WTC11 (cell line): Measurements from ENCODE around the gene BANK1. TPM values are rescaled to one million over a fixed set of nuclear protein-coding genes. Genes with fewer than 3 reads are reported as not detected.
A peak's percentile ranks its signal among the peaks of the same experiment; 100 is the strongest.

Experiments
- ATAC-seq: fragments of 200-7000 bp; cut with Tn5 transposase; 2 replicates; pipeline ENCODE4 v1.10.0; 2021; ENCODE audit warnings: mild to moderate bottlenecking, moderate library complexity
- CTCF ChIA-PET: fragments of 300-600 bp; sonication (Branson Sonifier 250); formaldehyde crosslinking; loops from one replicate; lab custom pipeline; 2021; ENCODE audit warnings: antibody characterized with exemption; lab: Charles Lee
- POLR2A ChIA-PET: fragments of 350-600 bp; sonication (Branson Sonifier 250); formaldehyde crosslinking; loops from one replicate; lab custom pipeline; 2021; ENCODE audit warnings: antibody characterized with exemption; lab: Charles Lee
- DNase-seq: peaks from one replicate; pipeline ENCODE4 v3.0.0; 2021; ENCODE audit warnings: low spot score
- H3K27ac Mint-ChIP-seq: 2 replicates; pipeline ENCODE4 v1.8.0; 2021; ENCODE audit warnings: mixed read lengths
- H3K27me3 Mint-ChIP-seq: 2 replicates; pipeline ENCODE4 v1.8.0; 2021; ENCODE audit warnings: low read depth, mild to moderate bottlenecking, moderate library complexity, mixed read lengths
- H3K36me3 Mint-ChIP-seq: 2 replicates; pipeline ENCODE4 v1.8.0; 2021; ENCODE audit warnings: mixed read lengths
- H3K4me1 Mint-ChIP-seq: 2 replicates; pipeline ENCODE4 v1.8.0; 2022; ENCODE audit warnings: mixed read lengths
- H3K4me3 Mint-ChIP-seq: 2 replicates; pipeline ENCODE4 v1.8.0; 2021; ENCODE audit warnings: mild to moderate bottlenecking, moderate library complexity, mixed read lengths
- H3K9me3 Mint-ChIP-seq: 2 replicates; pipeline ENCODE4 v1.8.0; 2021; ENCODE audit warnings: mixed read lengths
- ESRRA ChIP-seq: sonication (generic); formaldehyde crosslinking; IDR thresholded peaks from 2 replicates; pipeline ENCODE4 v1.8.1; 2022; ENCODE audit warnings: mild to moderate bottlenecking, missing genetic modification reagents, borderline replicate concordance
- GTF2I ChIP-seq: fragments of 250-450 bp; sonication (Bioruptor Pico); conservative IDR thresholded peaks from 2 replicates; pipeline ENCODE4 v1.4.0; 2021; ENCODE audit warnings: mild to moderate bottlenecking
- IRF2 ChIP-seq: sonication (generic); formaldehyde crosslinking; IDR thresholded peaks from 2 replicates; pipeline ENCODE4 v1.8.0; 2022; ENCODE audit warnings: low read depth, missing genetic modification reagents, borderline replicate concordance
- JUN ChIP-seq: sonication (generic); formaldehyde crosslinking; IDR thresholded peaks from 2 replicates; pipeline ENCODE4 v1.8.0; 2023; ENCODE audit warnings: mild to moderate bottlenecking, missing genetic modification reagents
- NR1H2 ChIP-seq: sonication (generic); formaldehyde crosslinking; IDR thresholded peaks from 2 replicates; pipeline ENCODE4 v1.9.0; 2021; ENCODE audit warnings: mild to moderate bottlenecking, moderate library complexity, missing genetic modification reagents
- NR3C1 ChIP-seq: sonication (generic); formaldehyde crosslinking; conservative IDR thresholded peaks from 2 replicates; pipeline ENCODE4 v1.8.1; 2023; ENCODE audit warnings: low read depth, mild to moderate bottlenecking, missing genetic modification reagents
- RELA ChIP-seq: sonication (generic); formaldehyde crosslinking; IDR thresholded peaks from 2 replicates; pipeline ENCODE4 v1.8.1; 2022; ENCODE audit warnings: missing genetic modification reagents, mild to moderate bottlenecking, borderline replicate concordance
- RORB ChIP-seq: fragments of 250-450 bp; sonication (Bioruptor Pico); IDR thresholded peaks from 2 replicates; pipeline ENCODE4 v1.9.0; 2021; ENCODE audit warnings: mild to moderate bottlenecking
- TCF7 ChIP-seq: sonication (generic); formaldehyde crosslinking; IDR thresholded peaks from 2 replicates; pipeline ENCODE4 v1.8.0; 2022; ENCODE audit warnings: mild to moderate bottlenecking, low read depth, missing genetic modification reagents, moderate library complexity
- TP53 ChIP-seq: sonication (generic); formaldehyde crosslinking; IDR thresholded peaks from 2 replicates; pipeline ENCODE4 v1.8.1; 2023; ENCODE audit warnings: mild to moderate bottlenecking, missing genetic modification reagents
- ZBTB21 ChIP-seq: sonication (generic); formaldehyde crosslinking; IDR thresholded peaks from 2 replicates; pipeline ENCODE4 v1.8.1; 2023; ENCODE audit warnings: mild to moderate bottlenecking, missing genetic modification reagents, borderline replicate concordance
- ZNF232 ChIP-seq: sonication (generic); formaldehyde crosslinking; IDR thresholded peaks from 2 replicates; pipeline ENCODE4 v1.8.0; 2022; ENCODE audit warnings: mild to moderate bottlenecking, missing genetic modification reagents
- ZNF317 ChIP-seq: sonication (generic); formaldehyde crosslinking; IDR thresholded peaks from 2 replicates; pipeline ENCODE4 v1.8.1; 2023; ENCODE audit warnings: low read depth, mild to moderate bottlenecking, moderate library complexity, missing genetic modification reagents, borderline replicate concordance
- ZNF396 ChIP-seq: fragments of 250-450 bp; sonication (Bioruptor Pico); IDR thresholded peaks from 2 replicates; pipeline ENCODE4 v1.8.0; 2021; ENCODE audit warnings: mild to moderate bottlenecking, moderate library complexity, borderline replicate concordance
- ZNF423 ChIP-seq: fragments of 250-450 bp; sonication (Bioruptor Pico); IDR thresholded peaks from 2 replicates; pipeline ENCODE4 v2.1.2; 2022; ENCODE audit warnings: mild to moderate bottlenecking, moderate library complexity
- total RNA-seq: library from RNA; stranded (reverse); gene quantifications from 3 replicates; pipeline ENCODE4 v1.2.3, GENCODE V29; 2021
- TF ChIP-seq, protein P1 (sequence below): sonication (generic); formaldehyde crosslinking; IDR thresholded peaks from 2 replicates; pipeline ENCODE4 v1.8.0; 2023; ENCODE audit warnings: mild to moderate bottlenecking, missing genetic modification reagents
- TF ChIP-seq, protein P2 (sequence below): fragments of 250-450 bp; sonication (Bioruptor Pico); IDR thresholded peaks from 2 replicates; pipeline ENCODE4 v1.9.0; 2021; ENCODE audit warnings: mild to moderate bottlenecking
- TF ChIP-seq, protein P3 (sequence below): sonication (generic); formaldehyde crosslinking; IDR thresholded peaks from 2 replicates; pipeline ENCODE4 v1.8.1; 2023; ENCODE audit warnings: mild to moderate bottlenecking, missing genetic modification reagents, borderline replicate concordance
- TF ChIP-seq, protein P4 (sequence below): sonication (generic); formaldehyde crosslinking; IDR thresholded peaks from 2 replicates; pipeline ENCODE4 v1.8.0; 2022; ENCODE audit warnings: mild to moderate bottlenecking, missing genetic modification reagents
- TF ChIP-seq, protein P5 (sequence below): sonication (generic); formaldehyde crosslinking; IDR thresholded peaks from 2 replicates; pipeline ENCODE4 v1.8.1; 2022; ENCODE audit warnings: low read depth, mild to moderate bottlenecking, moderate library complexity, missing genetic modification reagents, borderline replicate concordance
- TF ChIP-seq, protein P6 (sequence below): sonication (generic); formaldehyde crosslinking; IDR thresholded peaks from 2 replicates; pipeline ENCODE4 v1.8.1; 2023; ENCODE audit warnings: mild to moderate bottlenecking, moderate library complexity, missing genetic modification reagents
- TF ChIP-seq, protein P7 (sequence below): sonication (generic); formaldehyde crosslinking; IDR thresholded peaks from 2 replicates; pipeline ENCODE4 v1.8.1; 2022; ENCODE audit warnings: mild to moderate bottlenecking, missing genetic modification reagents, moderate library complexity, borderline replicate concordance

Gene BANK1
- total RNA-seq, 1 experiment from 2014 or later, result 0.68 TPM

DNA sequence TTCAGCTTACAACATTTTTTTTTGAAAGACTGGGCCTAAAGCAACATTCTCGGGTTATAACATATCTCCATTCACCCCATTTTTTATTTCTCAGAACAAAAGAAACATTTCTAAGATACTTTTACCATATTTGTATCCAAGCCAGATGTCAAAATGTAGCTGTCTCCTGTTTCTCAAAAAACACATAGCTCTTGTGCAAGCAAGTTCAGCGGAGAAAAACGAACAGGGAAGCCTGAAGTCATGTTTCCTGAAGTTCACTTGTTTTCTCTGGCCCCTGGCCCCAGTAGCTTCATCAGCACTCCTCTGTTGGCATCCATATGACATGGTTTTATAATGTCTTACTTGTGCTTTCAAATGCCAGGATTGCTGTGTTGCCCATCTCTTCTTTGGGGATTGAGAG is 218.2 kb downstream of the BANK1 start:
- CTCF ChIA-PET, result no interaction called here
- TF ChIP-seq TP53 (CRISPR knock-in tag) (no peak), ESRRA (CRISPR knock-in tag) (no peak), ZNF232 (CRISPR knock-in tag) (no peak), ZBTB21 (CRISPR knock-in tag) (no peak), ZNF423 (no peak), IRF2 (CRISPR knock-in tag) (no peak), RORB (CRISPR knock-in tag) (no peak), NR1H2 (CRISPR knock-in tag) (no peak), RELA (no peak), JUN (CRISPR knock-in tag) (no peak), ZNF396 (no peak), GTF2I (CRISPR knock-in tag) (no peak), ZNF317 (no peak), TCF7 (CRISPR knock-in tag) (no peak)
- TF ChIP-seq, protein P1, sequence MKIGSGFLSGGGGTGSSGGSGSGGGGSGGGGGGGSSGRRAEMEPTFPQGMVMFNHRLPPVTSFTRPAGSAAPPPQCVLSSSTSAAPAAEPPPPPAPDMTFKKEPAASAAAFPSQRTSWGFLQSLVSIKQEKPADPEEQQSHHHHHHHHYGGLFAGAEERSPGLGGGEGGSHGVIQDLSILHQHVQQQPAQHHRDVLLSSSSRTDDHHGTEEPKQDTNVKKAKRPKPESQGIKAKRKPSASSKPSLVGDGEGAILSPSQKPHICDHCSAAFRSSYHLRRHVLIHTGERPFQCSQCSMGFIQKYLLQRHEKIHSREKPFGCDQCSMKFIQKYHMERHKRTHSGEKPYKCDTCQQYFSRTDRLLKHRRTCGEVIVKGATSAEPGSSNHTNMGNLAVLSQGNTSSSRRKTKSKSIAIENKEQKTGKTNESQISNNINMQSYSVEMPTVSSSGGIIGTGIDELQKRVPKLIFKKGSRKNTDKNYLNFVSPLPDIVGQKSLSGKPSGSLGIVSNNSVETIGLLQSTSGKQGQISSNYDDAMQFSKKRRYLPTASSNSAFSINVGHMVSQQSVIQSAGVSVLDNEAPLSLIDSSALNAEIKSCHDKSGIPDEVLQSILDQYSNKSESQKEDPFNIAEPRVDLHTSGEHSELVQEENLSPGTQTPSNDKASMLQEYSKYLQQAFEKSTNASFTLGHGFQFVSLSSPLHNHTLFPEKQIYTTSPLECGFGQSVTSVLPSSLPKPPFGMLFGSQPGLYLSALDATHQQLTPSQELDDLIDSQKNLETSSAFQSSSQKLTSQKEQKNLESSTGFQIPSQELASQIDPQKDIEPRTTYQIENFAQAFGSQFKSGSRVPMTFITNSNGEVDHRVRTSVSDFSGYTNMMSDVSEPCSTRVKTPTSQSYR (CRISPR knock-in tag), result no peak
- TF ChIP-seq, protein P2, sequence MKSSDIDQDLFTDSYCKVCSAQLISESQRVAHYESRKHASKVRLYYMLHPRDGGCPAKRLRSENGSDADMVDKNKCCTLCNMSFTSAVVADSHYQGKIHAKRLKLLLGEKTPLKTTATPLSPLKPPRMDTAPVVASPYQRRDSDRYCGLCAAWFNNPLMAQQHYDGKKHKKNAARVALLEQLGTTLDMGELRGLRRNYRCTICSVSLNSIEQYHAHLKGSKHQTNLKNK (CRISPR knock-in tag), result no peak
- TF ChIP-seq, protein P3, sequence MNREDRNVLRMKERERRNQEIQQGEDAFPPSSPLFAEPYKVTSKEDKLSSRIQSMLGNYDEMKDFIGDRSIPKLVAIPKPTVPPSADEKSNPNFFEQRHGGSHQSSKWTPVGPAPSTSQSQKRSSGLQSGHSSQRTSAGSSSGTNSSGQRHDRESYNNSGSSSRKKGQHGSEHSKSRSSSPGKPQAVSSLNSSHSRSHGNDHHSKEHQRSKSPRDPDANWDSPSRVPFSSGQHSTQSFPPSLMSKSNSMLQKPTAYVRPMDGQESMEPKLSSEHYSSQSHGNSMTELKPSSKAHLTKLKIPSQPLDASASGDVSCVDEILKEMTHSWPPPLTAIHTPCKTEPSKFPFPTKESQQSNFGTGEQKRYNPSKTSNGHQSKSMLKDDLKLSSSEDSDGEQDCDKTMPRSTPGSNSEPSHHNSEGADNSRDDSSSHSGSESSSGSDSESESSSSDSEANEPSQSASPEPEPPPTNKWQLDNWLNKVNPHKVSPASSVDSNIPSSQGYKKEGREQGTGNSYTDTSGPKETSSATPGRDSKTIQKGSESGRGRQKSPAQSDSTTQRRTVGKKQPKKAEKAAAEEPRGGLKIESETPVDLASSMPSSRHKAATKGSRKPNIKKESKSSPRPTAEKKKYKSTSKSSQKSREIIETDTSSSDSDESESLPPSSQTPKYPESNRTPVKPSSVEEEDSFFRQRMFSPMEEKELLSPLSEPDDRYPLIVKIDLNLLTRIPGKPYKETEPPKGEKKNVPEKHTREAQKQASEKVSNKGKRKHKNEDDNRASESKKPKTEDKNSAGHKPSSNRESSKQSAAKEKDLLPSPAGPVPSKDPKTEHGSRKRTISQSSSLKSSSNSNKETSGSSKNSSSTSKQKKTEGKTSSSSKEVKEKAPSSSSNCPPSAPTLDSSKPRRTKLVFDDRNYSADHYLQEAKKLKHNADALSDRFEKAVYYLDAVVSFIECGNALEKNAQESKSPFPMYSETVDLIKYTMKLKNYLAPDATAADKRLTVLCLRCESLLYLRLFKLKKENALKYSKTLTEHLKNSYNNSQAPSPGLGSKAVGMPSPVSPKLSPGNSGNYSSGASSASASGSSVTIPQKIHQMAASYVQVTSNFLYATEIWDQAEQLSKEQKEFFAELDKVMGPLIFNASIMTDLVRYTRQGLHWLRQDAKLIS (CRISPR knock-in tag), result no peak
- TF ChIP-seq, protein P4, sequence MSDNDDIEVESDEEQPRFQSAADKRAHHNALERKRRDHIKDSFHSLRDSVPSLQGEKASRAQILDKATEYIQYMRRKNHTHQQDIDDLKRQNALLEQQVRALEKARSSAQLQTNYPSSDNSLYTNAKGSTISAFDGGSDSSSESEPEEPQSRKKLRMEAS, result no peak
- TF ChIP-seq, protein P5, sequence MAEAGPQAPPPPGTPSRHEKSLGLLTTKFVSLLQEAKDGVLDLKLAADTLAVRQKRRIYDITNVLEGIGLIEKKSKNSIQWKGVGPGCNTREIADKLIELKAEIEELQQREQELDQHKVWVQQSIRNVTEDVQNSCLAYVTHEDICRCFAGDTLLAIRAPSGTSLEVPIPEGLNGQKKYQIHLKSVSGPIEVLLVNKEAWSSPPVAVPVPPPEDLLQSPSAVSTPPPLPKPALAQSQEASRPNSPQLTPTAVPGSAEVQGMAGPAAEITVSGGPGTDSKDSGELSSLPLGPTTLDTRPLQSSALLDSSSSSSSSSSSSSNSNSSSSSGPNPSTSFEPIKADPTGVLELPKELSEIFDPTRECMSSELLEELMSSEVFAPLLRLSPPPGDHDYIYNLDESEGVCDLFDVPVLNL (CRISPR knock-in tag), result no peak
- Mint-ChIP-seq H3K4me3 (no peak overlapping the region), H3K36me3 (no peaks in the 10 kb centered on the region), H3K9me3 (no peaks in the 10 kb centered on the region), H3K27me3 (no peaks in the 10 kb centered on the region), H3K4me1 (0 out of 2 replicates have a peak, but pooled peaks cover 2% of the 10 kb centered on the region), H3K27ac (no peak overlapping the region)
- POLR2A ChIA-PET, result no interaction called here
- no peak for DNase-seq
- no peak for ATAC-seq

DNA sequence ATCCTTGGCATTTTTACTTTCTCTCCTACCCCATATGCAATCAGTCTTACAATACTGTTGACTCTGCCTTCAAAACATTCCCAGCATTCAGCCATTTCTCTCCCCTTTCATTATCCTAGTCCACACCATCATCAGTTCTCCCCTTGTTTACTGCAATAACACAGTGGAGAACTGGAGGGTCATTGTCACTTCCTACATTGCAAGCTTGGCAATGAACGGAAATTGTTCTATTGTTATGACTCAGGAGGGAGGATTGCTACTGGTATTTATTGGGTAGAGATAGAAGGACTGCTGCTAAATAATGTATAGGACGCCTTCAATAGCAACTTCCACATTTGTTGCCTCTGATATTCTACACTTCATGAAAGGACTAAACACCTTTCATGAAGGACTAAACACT is 231.8 kb downstream of the BANK1 start:
- ChIA-PET CTCF (no interaction called here), POLR2A (no interaction called here)
- no peaks in the 10 kb centered on the region for H3K36me3 Mint-ChIP-seq
- DNase-seq, result no peak
- no peak for ATAC-seq
- H3K27ac Mint-ChIP-seq, result peak overlapping the region; percentile 23
- no peaks in the 10 kb centered on the region for H3K27me3 Mint-ChIP-seq
- H3K9me3 Mint-ChIP-seq, result no peaks in the 10 kb centered on the region
- H3K4me1 Mint-ChIP-seq, result peaks cover 3% of the 10 kb centered on the region
- no peak overlapping the region for H3K4me3 Mint-ChIP-seq
- TF ChIP-seq, protein P6, sequence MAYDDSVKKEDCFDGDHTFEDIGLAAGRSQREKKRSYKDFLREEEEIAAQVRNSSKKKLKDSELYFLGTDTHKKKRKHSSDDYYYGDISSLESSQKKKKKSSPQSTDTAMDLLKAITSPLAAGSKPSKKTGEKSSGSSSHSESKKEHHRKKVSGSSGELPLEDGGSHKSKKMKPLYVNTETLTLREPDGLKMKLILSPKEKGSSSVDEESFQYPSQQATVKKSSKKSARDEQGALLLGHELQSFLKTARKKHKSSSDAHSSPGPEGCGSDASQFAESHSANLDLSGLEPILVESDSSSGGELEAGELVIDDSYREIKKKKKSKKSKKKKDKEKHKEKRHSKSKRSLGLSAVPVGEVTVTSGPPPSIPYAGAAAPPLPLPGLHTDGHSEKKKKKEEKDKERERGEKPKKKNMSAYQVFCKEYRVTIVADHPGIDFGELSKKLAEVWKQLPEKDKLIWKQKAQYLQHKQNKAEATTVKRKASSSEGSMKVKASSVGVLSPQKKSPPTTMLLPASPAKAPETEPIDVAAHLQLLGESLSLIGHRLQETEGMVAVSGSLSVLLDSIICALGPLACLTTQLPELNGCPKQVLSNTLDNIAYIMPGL, result no peak
- no peak for TF ChIP-seq ZBTB21 (CRISPR knock-in tag)
- no peak for TF ChIP-seq ESRRA (CRISPR knock-in tag)
- TF ChIP-seq, protein P7, sequence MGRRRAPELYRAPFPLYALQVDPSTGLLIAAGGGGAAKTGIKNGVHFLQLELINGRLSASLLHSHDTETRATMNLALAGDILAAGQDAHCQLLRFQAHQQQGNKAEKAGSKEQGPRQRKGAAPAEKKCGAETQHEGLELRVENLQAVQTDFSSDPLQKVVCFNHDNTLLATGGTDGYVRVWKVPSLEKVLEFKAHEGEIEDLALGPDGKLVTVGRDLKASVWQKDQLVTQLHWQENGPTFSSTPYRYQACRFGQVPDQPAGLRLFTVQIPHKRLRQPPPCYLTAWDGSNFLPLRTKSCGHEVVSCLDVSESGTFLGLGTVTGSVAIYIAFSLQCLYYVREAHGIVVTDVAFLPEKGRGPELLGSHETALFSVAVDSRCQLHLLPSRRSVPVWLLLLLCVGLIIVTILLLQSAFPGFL (CRISPR knock-in tag), result no peak
- no peak for TF ChIP-seq NR3C1 (CRISPR knock-in tag)
